Activated B cell treated with CpG ODN at 0.5 μM for 24 hours (primary cell): ENCODE data around the gene TCF7L2. TPM values are rescaled to one million over a fixed set of nuclear protein-coding genes. Genes with fewer than 3 reads are reported as not detected.

Source experiments
- ATAC-seq: fragments of 200-7000 bp; cut with Tn5 transposase; one replicate; pipeline ENCODE4 v1.10.0; 2021; ENCODE audit warnings: low read depth, mild to moderate bottlenecking, moderate library complexity
- CTCF ChIA-PET: fragments of 350-600 bp; sonication (Branson Sonifier 250); formaldehyde crosslinking; loops from one replicate; lab custom pipeline; 2021; ENCODE audit warnings: antibody characterized with exemption; lab: Charles Lee
- POLR2A ChIA-PET: fragments of 350-600 bp; sonication (Branson Sonifier 250); formaldehyde crosslinking; loops from one replicate; lab custom pipeline; 2021; ENCODE audit warnings: antibody characterized with exemption; lab: Charles Lee
- DNase-seq: peaks from one replicate; pipeline ENCODE4 v3.0.0; 2022
- H3K27ac Mint-ChIP-seq: one replicate; pipeline ENCODE4 v1.8.0; 2020; ENCODE audit warnings: mixed read lengths
- H3K27me3 Mint-ChIP-seq: one replicate; pipeline ENCODE4 v1.8.0; 2021; ENCODE audit warnings: mixed read lengths
- H3K36me3 Mint-ChIP-seq: one replicate; pipeline ENCODE4 v1.8.0; 2021; ENCODE audit warnings: low read depth, mixed read lengths
- H3K4me1 Mint-ChIP-seq: one replicate; pipeline ENCODE4 v1.8.0; 2021; ENCODE audit warnings: mixed read lengths
- H3K4me3 Mint-ChIP-seq: one replicate; pipeline ENCODE4 v1.8.0; 2020; ENCODE audit warnings: mild to moderate bottlenecking, mixed read lengths
- H3K9me3 Mint-ChIP-seq: one replicate; pipeline ENCODE4 v1.8.0; 2020; ENCODE audit warnings: mixed read lengths
- CTCF ChIP-seq: fragments of 200-600 bp; IDR thresholded peaks from one replicate; pipeline ENCODE4 v1.8.0; 2022; ENCODE audit warnings: antibody characterized with exemption, mild to moderate bottlenecking
- intact Hi-C: fragments of 100-400 bp; cut with micrococcal nuclease; formaldehyde crosslinking; loops from one replicate; pipeline ENCODE4 v1.15.1; 2024
- total RNA-seq: library from RNA; stranded (reverse); gene quantifications from 2 replicates; pipeline ENCODE4 v1.2.3, GENCODE V29; 2022

Gene TCF7L2
- total RNA-seq, 1 donor from 2014 or later = 2.2 TPM

- ATAC-seq (no peak), DNase-seq (no peak)
- Mint-ChIP-seq H3K36me3 (no peaks in the 10 kb centered on the region), H3K27ac (no peak overlapping the region), H3K27me3 (peaks cover 22% of the 10 kb centered on the region), H3K4me1 (no peaks in the 10 kb centered on the region), H3K4me3 (no peak overlapping the region), H3K9me3 (no peaks in the 10 kb centered on the region)
- ChIA-PET CTCF (no interaction called here), POLR2A (no interaction called here)
- TF ChIP-seq CTCF = no peak
- intact Hi-C loops = no loop called here
These were observed 162.1 kb downstream of the TCF7L2 start for GRCh38 chr10:113111900-113112853.

GRCh38 chr10:113113241-113113640 lies 163.2 kb downstream of the TCF7L2 start:
- Mint-ChIP-seq H3K27ac (no peak overlapping the region), H3K4me1 (no peaks in the 10 kb centered on the region), H3K4me3 (no peak overlapping the region), H3K27me3 (peaks cover 22% of the 10 kb centered on the region), H3K9me3 (no peaks in the 10 kb centered on the region), H3K36me3 (no peaks in the 10 kb centered on the region)
- POLR2A ChIA-PET = no interaction called here
- intact Hi-C loops = no loop called here
- no peak for ATAC-seq
- DNase-seq = no peak
- no peak for TF ChIP-seq CTCF
- CTCF ChIA-PET = no interaction called here

- Mint-ChIP-seq H3K27me3 (peaks cover 18% of the 10 kb centered on the region), H3K4me1 (no peaks in the 10 kb centered on the region), H3K27ac (no peak overlapping the region), H3K36me3 (no peaks in the 10 kb centered on the region), H3K9me3 (no peaks in the 10 kb centered on the region), H3K4me3 (no peak overlapping the region)
- DNase-seq (no peak), ATAC-seq (no peak)
- TF ChIP-seq CTCF = no peak
- intact Hi-C loops = no loop called here
- ChIA-PET CTCF (no interaction called here), POLR2A (no interaction called here)
These were observed 163.9 kb downstream of the TCF7L2 start for GRCh38 chr10:113113918-113114317.

GRCh38 chr10:113115556-113115955 lies 165.5 kb downstream of the TCF7L2 start:
- DNase-seq = no peak
- CTCF ChIA-PET = no interaction called here
- no peaks in the 10 kb centered on the region for H3K9me3 Mint-ChIP-seq
- H3K36me3 Mint-ChIP-seq = no peaks in the 10 kb centered on the region
- no peak for TF ChIP-seq CTCF
- intact Hi-C loops = no loop called here
- no peak overlapping the region for H3K4me3 Mint-ChIP-seq
- H3K27me3 Mint-ChIP-seq = peaks cover 17% of the 10 kb centered on the region
- POLR2A ChIA-PET = no interaction called here
- no peak overlapping the region for H3K27ac Mint-ChIP-seq
- no peak for ATAC-seq
- H3K4me1 Mint-ChIP-seq = no peaks in the 10 kb centered on the region

- POLR2A ChIA-PET = no interaction called here
- H3K27me3 Mint-ChIP-seq = peaks cover 9% of the 10 kb centered on the region
- no peak for DNase-seq
- no peak for ATAC-seq
- intact Hi-C loops = no loop called here
- H3K4me1 Mint-ChIP-seq = no peaks in the 10 kb centered on the region
- no peaks in the 10 kb centered on the region for H3K36me3 Mint-ChIP-seq
- CTCF ChIA-PET = no interaction called here
- H3K27ac Mint-ChIP-seq = no peak overlapping the region
- H3K9me3 Mint-ChIP-seq = no peaks in the 10 kb centered on the region
- no peak overlapping the region for H3K4me3 Mint-ChIP-seq
- no peak for TF ChIP-seq CTCF
These were observed 168.8 kb downstream of the TCF7L2 start for GRCh38 chr10:113118882-113119281.
